AG10803 (cell line): ENCODE measurements around the gene STPG2.

ENCODE experiments used
- DNase-seq: peaks from one replicate; pipeline ENCODE4 v3.0.0; 2010; ENCODE audit warnings: low read depth
- H3K4me3 ChIP-seq: 2 replicates; pipeline ENCODE4 v1.5.1; 2011; ENCODE audit warnings: mild to moderate bottlenecking, low read length, control low read depth
- TF ChIP-seq, protein P1 (sequence below): conservative IDR thresholded peaks from 2 replicates; pipeline ENCODE4 v1.5.1; 2011; ENCODE audit warnings: mild to moderate bottlenecking, low read length, control low read depth, inconsistent platforms

The STPG2 gene

DNA sequence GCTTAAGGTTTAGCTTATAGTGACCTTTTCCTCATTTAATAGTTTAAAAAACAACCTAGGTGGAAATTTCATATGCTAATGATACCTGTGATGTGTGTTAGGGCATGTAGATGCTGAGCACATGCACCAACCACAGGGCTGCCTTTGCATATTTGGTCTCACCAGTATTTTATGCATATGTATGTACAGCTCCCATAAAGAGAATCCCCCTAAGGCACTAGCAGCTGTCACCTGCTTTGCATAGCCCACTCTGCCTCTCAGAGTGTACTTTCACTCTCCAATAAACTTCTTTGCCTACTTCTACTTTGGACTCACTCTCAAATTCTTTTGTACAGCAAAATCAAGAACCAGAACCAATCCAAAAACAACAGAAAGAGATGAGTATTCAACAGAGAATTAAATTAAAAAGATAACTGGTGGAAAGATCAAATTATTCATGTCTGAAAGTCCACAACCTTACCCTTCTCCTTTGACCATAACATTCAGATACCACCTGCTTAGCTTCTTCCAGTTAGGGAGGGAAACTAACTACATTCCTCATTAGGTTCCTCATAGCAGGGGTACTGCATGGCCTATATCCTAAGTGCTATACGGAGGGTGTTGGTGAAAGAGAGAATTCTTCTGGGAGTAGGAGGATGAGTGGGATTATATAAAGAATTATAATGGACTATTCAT is 250.5 kb downstream of the STPG2 start:
- TF ChIP-seq, protein P1, sequence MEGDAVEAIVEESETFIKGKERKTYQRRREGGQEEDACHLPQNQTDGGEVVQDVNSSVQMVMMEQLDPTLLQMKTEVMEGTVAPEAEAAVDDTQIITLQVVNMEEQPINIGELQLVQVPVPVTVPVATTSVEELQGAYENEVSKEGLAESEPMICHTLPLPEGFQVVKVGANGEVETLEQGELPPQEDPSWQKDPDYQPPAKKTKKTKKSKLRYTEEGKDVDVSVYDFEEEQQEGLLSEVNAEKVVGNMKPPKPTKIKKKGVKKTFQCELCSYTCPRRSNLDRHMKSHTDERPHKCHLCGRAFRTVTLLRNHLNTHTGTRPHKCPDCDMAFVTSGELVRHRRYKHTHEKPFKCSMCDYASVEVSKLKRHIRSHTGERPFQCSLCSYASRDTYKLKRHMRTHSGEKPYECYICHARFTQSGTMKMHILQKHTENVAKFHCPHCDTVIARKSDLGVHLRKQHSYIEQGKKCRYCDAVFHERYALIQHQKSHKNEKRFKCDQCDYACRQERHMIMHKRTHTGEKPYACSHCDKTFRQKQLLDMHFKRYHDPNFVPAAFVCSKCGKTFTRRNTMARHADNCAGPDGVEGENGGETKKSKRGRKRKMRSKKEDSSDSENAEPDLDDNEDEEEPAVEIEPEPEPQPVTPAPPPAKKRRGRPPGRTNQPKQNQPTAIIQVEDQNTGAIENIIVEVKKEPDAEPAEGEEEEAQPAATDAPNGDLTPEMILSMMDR = no peak
- H3K4me3 ChIP-seq = no peak overlapping the region
- no peak for DNase-seq

DNA sequence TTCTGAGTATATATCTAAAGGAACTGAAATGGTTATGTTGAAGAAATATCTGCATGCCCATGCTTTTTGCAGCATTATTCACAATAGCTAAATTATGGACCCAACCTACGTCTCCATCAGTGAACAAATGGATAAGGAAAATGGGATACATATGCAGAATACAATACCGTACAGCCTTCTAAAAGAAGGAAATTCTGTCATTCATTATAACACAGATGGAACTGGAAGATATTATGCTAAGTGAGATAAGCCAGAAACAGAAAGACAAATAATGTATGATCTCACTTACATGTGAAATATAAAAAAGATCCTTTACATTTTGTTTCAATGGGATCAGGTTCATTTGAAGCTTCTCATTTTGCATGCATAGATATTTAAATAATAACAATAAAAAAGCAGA is 263.3 kb downstream of the STPG2 start:
- TF ChIP-seq, protein P1 = no peak
- no peak for DNase-seq
- no peak overlapping the region for H3K4me3 ChIP-seq

DNA sequence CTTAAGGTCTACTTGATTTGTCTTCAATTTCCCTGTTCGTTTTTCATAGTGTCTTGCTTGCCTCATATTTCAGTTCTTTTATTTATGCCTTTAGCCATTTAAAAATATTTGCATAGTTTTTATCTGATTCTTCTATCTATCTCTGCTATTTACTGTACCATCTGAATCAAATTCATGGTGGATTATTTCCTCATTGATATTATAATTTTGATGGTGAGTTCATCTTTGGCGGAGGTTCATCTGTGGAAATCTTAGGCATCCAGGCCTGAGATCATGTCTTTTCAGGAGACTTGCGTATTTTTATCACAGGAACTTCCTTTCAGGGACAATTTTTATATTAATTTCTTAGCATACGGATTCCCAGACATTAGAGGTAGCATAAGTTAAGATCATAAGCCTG is 275.2 kb downstream of the STPG2 start:
- TF ChIP-seq, protein P1 = no peak
- DNase-seq = no peak
- H3K4me3 ChIP-seq = no peak overlapping the region

DNA sequence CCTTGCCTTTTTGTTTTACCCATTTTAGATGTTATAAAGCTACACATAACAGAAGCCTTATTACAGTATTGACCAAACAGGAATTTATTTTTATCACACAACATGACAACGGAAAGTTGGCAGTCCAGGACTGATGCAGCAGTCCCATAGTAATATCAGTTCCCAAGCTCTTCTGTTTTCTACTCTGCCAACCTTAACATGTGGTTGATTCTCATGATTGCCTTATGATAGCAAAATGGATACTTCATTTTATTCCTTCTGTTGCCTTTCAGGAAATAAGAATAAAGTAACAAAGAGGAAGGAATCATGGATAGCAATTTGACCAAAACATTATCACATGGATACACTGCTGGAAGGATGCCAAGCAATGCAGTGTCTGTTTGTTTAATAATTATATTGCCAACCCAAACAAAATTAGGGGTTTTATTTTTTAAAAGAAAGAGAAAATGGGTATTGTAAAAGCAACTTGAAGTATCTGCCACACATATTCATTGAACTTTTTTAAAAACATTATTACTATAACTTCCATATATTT is 275.7 kb downstream of the STPG2 start:
- DNase-seq = no peak
- H3K4me3 ChIP-seq = no peak overlapping the region
- TF ChIP-seq, protein P1 = no peak

DNA sequence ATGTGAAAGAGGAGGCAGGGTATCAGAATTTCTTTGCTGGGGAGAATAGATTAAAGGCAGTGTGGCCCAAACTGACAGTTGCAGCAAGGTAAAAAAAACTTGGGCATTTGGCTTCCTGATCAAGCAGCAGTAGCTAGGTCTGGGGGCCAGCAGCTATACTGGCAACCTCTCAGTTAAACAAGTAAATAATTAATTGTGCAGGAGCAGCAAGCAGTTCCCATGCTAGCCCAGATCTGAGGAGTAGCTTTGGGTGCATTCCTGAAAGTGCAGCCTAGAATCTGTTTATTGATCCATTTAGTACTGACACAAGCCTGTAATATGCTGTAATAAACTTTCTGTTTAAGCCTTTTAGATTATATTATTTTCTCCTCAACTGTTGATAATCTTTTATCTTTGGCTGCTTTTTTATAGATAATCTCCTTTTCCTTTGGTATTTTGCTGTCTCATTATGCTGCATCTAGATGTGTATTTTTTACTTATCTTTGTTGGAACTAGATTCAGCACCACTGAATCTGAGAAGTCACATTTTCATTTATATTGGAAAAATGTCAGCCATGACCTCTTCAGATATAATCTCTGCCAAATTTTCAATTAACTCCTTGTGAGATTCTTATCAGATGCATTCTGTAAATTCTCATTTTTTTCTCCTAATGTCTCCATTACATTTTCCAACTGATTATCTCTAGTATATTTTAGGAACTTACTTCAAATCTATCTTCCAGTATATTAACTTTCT is 276.3 kb downstream of the STPG2 start:
- TF ChIP-seq, protein P1 = no peak
- no peak for DNase-seq

DNA sequence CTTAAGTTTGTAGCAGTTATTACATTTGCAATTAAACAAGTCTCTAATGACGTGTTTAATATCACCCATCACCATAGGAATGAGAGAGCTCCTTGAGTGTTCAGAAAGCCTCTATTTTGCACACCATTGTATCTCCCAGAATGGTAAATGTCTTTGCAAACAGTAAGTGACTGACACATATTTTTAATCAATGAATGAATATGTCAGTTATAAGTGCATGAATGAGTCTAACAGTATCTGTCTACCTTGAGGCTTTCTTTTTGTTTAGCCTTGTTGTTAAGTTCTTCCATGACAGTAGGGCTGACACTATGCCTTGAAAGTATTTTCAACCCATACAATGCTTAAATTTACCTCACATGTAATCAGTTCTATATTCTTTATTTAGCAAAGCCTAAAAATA is 292.2 kb downstream of the STPG2 start:
- no peak overlapping the region for H3K4me3 ChIP-seq
- TF ChIP-seq, protein P1 = no peak
- DNase-seq = no peak

More for the DNA sequence above, 276.3 kb downstream of the STPG2 start:
- no peak overlapping the region for H3K4me3 ChIP-seq

DNA sequence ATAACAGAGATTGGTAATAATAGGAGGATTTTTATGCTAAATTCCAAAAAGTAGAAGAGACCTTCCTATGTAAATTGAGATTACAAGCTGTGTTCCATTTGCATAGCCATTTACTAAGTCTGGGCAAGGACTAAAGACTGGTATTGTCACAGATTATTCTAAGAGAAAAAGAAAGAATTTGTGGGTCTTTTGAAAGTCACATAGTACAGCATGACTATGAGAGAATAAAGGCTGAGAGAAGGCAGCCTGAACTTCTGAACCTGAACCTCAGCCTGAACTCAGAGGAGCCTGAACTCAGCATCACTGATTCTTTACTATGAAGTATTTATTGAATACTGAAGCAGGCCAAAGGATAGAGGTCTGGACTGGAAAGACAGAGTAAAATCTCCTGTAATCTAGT is 297.5 kb downstream of the STPG2 start:
- TF ChIP-seq, protein P1 = no peak
- H3K4me3 ChIP-seq = no peak overlapping the region
- no peak for DNase-seq
